Mammary epithelial cell (primary cell): ENCODE results near the gene UPK2.

Experiments used
- EZH2 ChIP-seq: IDR thresholded peaks from 2 replicates; pipeline ENCODE4 v1.6.1; 2012; ENCODE audit warnings: low read length, inconsistent platforms, borderline replicate concordance
- TF ChIP-seq, protein P1 (sequence below), 2 donors: IDR thresholded peaks in 1 of 2; conservative IDR thresholded peaks in 1 of 2; 2 replicates each; pipeline ENCODE4 v1.5.1; 2011 to 2012; ENCODE audit warnings: inconsistent platforms in 2 of 2, low read length in 2 of 2, mild to moderate bottlenecking in 2 of 2, control low read depth in 1 of 2, low read depth in 1 of 2; ENCODE audit not compliant: insufficient read depth in 1 of 2; ENCODE audit errors: extremely low read depth in 1 of 2

DNA sequence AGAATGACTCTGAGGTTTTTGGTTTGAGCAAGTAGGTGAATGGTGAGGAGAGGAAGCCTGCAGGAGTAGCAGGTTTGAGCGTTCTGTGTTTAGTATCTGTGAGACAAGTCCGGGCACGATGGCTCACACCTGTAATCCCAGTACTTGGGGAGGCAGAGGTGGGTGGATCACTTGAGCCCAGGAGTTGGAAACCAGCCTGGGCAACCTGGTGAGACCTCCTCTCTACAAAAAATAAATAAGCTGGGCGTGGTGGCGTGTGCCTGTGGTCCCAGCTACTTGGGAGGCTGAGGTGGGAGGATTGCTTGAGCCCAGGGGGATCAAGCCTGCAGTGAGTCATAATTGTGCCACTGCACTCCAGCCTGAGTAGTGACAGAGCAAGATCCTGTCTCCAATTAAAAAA lies 32.2 kb downstream of the UPK2 start:
- TF ChIP-seq, protein P1, sequence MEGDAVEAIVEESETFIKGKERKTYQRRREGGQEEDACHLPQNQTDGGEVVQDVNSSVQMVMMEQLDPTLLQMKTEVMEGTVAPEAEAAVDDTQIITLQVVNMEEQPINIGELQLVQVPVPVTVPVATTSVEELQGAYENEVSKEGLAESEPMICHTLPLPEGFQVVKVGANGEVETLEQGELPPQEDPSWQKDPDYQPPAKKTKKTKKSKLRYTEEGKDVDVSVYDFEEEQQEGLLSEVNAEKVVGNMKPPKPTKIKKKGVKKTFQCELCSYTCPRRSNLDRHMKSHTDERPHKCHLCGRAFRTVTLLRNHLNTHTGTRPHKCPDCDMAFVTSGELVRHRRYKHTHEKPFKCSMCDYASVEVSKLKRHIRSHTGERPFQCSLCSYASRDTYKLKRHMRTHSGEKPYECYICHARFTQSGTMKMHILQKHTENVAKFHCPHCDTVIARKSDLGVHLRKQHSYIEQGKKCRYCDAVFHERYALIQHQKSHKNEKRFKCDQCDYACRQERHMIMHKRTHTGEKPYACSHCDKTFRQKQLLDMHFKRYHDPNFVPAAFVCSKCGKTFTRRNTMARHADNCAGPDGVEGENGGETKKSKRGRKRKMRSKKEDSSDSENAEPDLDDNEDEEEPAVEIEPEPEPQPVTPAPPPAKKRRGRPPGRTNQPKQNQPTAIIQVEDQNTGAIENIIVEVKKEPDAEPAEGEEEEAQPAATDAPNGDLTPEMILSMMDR (conservative IDR thresholded peaks at IDR 0.05 in 1 of 2, IDR thresholded peaks at IDR 0.05 in 1 of 2; ENCODE audit: extremely low read depth in 1 of 2, insufficient read depth in 1 of 2, low read depth in 1 of 2, low read length in 2 of 2), result no peak
- no peak for TF ChIP-seq EZH2
